ENCODE data around the gene CACNA1D.

Gene CACNA1D

GRCh38 chr3:53860196-53860595, 365.8 kb downstream of the CACNA1D start:
- no peak for FAIRE-seq

- no peak for FAIRE-seq
These were observed 367.8 kb downstream of the CACNA1D start for GRCh38 chr3:53862241-53862640.

- FAIRE-seq, result no peak
These were observed 368.7 kb downstream of the CACNA1D start for GRCh38 chr3:53863145-53863544.
